HepG2 (cell line): ENCODE results near the gene HELZ2. TPM values are rescaled to one million over a fixed set of nuclear protein-coding genes. Genes with fewer than 3 reads are reported as not detected.

Experiments
- BORCS8-MEF2B ChIP-seq: sonication (generic); formaldehyde crosslinking; IDR thresholded peaks from 2 replicates; pipeline ENCODE4 v1.8.0; 2022; ENCODE audit warnings: mild to moderate bottlenecking, missing genetic modification reagents
- HCFC1 ChIP-seq: fragments of 150-350 bp; IDR thresholded peaks from 2 replicates; pipeline ENCODE4 v1.6.1; 2014; ENCODE audit warnings: low read depth, low read length
- HNF4G ChIP-seq, 2 experiments: sonication (generic) in 1 of 2; formaldehyde crosslinking in 1 of 2; IDR thresholded peaks; 2 replicates each; pipeline versions ENCODE4 v1.4.0 to v1.6.1; 2011 to 2020; ENCODE audit warnings: borderline replicate concordance in 2 of 2, low read depth in 2 of 2, mild to moderate bottlenecking in 2 of 2, low read length in 1 of 2, missing genetic modification reagents in 1 of 2, moderate library complexity in 1 of 2
- HOXA3 ChIP-seq: sonication (generic); formaldehyde crosslinking; IDR thresholded peaks from 2 replicates; pipeline ENCODE4 v1.5.0; 2020; ENCODE audit warnings: missing genetic modification reagents
- KLF11 ChIP-seq: IDR thresholded peaks from 2 replicates; pipeline ENCODE4 v1.6.1; 2016; ENCODE audit warnings: missing compliant biosample characterization
- NCOR1 ChIP-seq: fragments of 200-600 bp; sonication (generic); IDR thresholded peaks from 2 replicates; pipeline ENCODE4 v1.7.0; 2017; ENCODE audit warnings: antibody characterized with exemption, low read length, borderline replicate concordance
- NONO ChIP-seq, 2 experiments: fragments of 450-650 bp in 1 of 2; sonication (generic) in 1 of 2; formaldehyde crosslinking in 1 of 2; IDR thresholded peaks in 1 of 2; conservative IDR thresholded peaks in 1 of 2; 2 replicates each; pipeline versions ENCODE4 v1.6.1 to v1.8.0; 2017 to 2022; ENCODE audit warnings: mild to moderate bottlenecking in 1 of 2, missing genetic modification reagents in 1 of 2, moderate library complexity in 1 of 2
- SOX6 ChIP-seq, 2 experiments: fragments of 450-650 bp in 1 of 2; sonication (generic) in 1 of 2; formaldehyde crosslinking in 1 of 2; IDR thresholded peaks; 2 replicates each; pipeline versions ENCODE4 v1.4.0 to v1.6.1; 2017 to 2020; ENCODE audit warnings: antibody characterized with exemption in 1 of 2, mild to moderate bottlenecking in 1 of 2, missing genetic modification reagents in 1 of 2
- TCF7L2 ChIP-seq: IDR thresholded peaks from 2 replicates; pipeline ENCODE4 v1.6.1; 2011; ENCODE audit warnings: mild to moderate bottlenecking, low read depth, low read length, moderate library complexity
- ZNF337 ChIP-seq: sonication (generic); formaldehyde crosslinking; IDR thresholded peaks from 2 replicates; pipeline ENCODE4 v1.5.1; 2020; ENCODE audit warnings: missing genetic modification reagents, low read depth, mild to moderate bottlenecking, borderline replicate concordance
- ZNF558 ChIP-seq: sonication (generic); formaldehyde crosslinking; IDR thresholded peaks from 2 replicates; pipeline ENCODE4 v1.9.0; 2022; ENCODE audit warnings: mild to moderate bottlenecking, missing genetic modification reagents, borderline replicate concordance
- ZNF619 ChIP-seq: sonication (generic); formaldehyde crosslinking; IDR thresholded peaks from 2 replicates; pipeline ENCODE4 v1.4.0; 2020; ENCODE audit warnings: mild to moderate bottlenecking, missing genetic modification reagents
- polyA plus RNA-seq, 8 experiments: library from polyadenylated mRNA; depleted of rRNA in 3 of 8; stranded (reverse) in 7 of 8; unstranded in 1 of 8; fragments of >200 nt; fragmentation: Illumina TruSeq in 4 of 8; extraction: Trizol in 4 of 8; gene quantifications; 2 replicates each; pipeline versions ENCODE4 v1.2.1 to v1.2.3, GENCODE V29; 2011 to 2016; ENCODE audit warnings: low read depth in 4 of 8, missing spikeins in 1 of 8, mixed read lengths in 1 of 8; ENCODE audit not compliant: insufficient read depth in 1 of 8
- total RNA-seq, 5 experiments: library from RNA; depleted of rRNA; stranded (reverse); fragments of >200 nt; fragmentation: Illumina TruSeq; extraction: Trizol; gene quantifications; 2 replicates each; pipeline ENCODE4 v1.2.3, GENCODE V29; 2016; ENCODE audit warnings: low read depth in 1 of 5
- TF ChIP-seq, protein P1 (sequence below): sonication (generic); formaldehyde crosslinking; IDR thresholded peaks from 2 replicates; pipeline ENCODE4 v1.5.1; 2020; ENCODE audit warnings: missing genetic modification reagents, mild to moderate bottlenecking, borderline replicate concordance
- TF ChIP-seq, protein P2 (sequence below): sonication (generic); formaldehyde crosslinking; IDR thresholded peaks from 2 replicates; pipeline ENCODE4 v1.4.0; 2020; ENCODE audit warnings: missing genetic modification reagents, borderline replicate concordance
- TF ChIP-seq, protein P3 (sequence below): sonication (generic); formaldehyde crosslinking; IDR thresholded peaks from 2 replicates; pipeline ENCODE4; 2020; ENCODE audit warnings: missing genetic modification reagents, mild to moderate bottlenecking, borderline replicate concordance
- TF ChIP-seq, protein P4 (sequence below): sonication (generic); formaldehyde crosslinking; IDR thresholded peaks from 2 replicates; pipeline ENCODE4 v1.4.0; 2020; ENCODE audit warnings: mild to moderate bottlenecking, missing genetic modification reagents
- TF ChIP-seq, protein P5 (sequence below), 2 experiments: sonication (generic) in 1 of 2; formaldehyde crosslinking in 1 of 2; IDR thresholded peaks; 2 replicates each; pipeline versions ENCODE4 v1.4.0 to v1.6.1; 2018 to 2020; ENCODE audit warnings: missing genetic modification reagents in 2 of 2, borderline replicate concordance in 1 of 2, low read depth in 1 of 2, mild to moderate bottlenecking in 1 of 2, missing biosample characterization in 1 of 2

The HELZ2 gene
- total and polyA plus RNA-seq, 2 of the 13 experiments (the other 11 are each of a cell fraction or from before 2014, with no cell fraction given) = 9.6 to 10.1 TPM

DNA sequence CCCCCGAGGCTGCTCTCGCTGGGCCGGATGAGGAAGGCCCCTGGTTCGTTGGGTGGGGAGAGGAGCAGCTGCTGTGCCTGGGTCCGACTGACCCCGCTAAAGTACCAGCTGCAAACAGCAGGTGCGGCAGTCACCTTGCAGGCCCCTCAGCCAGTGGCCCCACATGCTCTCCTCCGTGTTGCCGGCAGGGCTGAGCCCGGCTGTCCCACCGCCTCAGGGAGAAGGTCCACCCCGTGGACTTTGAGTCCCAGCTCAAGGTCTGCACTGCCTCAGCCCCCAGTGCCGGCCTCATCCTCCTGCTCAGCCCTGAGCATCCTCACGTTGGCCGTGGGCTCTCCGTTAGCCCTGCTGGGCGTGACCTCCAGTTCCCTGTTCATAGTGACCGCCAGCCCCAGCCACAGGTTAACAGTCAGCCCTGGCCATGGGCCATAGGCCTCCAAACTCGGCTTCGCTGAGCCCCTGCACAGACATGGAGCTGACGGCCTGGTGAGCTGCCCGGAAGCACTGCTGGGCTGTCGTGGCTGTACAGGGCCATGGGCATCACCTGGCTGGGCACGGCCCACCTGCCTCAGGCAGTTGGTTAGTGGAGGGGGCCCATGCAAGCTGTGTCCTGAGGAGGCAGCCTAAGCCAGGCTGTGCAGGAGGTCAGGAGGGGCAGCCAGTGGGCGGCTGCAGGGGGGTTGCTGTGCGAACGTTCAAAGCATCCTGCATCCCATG is 29.6 kb downstream of the HELZ2 start (continued):
- TF ChIP-seq, protein P1, sequence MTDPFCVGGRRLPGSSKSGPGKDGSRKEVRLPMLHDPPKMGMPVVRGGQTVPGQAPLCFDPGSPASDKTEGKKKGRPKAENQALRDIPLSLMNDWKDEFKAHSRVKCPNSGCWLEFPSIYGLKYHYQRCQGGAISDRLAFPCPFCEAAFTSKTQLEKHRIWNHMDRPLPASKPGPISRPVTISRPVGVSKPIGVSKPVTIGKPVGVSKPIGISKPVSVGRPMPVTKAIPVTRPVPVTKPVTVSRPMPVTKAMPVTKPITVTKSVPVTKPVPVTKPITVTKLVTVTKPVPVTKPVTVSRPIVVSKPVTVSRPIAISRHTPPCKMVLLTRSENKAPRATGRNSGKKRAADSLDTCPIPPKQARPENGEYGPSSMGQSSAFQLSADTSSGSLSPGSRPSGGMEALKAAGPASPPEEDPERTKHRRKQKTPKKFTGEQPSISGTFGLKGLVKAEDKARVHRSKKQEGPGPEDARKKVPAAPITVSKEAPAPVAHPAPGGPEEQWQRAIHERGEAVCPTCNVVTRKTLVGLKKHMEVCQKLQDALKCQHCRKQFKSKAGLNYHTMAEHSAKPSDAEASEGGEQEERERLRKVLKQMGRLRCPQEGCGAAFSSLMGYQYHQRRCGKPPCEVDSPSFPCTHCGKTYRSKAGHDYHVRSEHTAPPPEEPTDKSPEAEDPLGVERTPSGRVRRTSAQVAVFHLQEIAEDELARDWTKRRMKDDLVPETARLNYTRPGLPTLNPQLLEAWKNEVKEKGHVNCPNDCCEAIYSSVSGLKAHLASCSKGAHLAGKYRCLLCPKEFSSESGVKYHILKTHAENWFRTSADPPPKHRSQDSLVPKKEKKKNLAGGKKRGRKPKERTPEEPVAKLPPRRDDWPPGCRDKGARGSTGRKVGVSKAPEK (CRISPR knock-in tag) = no peak
- no peak for TF ChIP-seq KLF11 (CRISPR knock-in tag)
- TF ChIP-seq ZNF558 (CRISPR knock-in tag) = no peak
- no peak for TF ChIP-seq NONO (IDR thresholded peaks at IDR 0.05)
- TF ChIP-seq NONO (CRISPR knock-in tag; conservative IDR thresholded peaks at IDR 0.05) = peak; percentile 56
- TF ChIP-seq, protein P2, sequence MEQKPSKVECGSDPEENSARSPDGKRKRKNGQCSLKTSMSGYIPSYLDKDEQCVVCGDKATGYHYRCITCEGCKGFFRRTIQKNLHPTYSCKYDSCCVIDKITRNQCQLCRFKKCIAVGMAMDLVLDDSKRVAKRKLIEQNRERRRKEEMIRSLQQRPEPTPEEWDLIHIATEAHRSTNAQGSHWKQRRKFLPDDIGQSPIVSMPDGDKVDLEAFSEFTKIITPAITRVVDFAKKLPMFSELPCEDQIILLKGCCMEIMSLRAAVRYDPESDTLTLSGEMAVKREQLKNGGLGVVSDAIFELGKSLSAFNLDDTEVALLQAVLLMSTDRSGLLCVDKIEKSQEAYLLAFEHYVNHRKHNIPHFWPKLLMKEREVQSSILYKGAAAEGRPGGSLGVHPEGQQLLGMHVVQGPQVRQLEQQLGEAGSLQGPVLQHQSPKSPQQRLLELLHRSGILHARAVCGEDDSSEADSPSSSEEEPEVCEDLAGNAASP = 0 out of 2 replicates have a peak, but pooled peaks have one; percentile 11
- TF ChIP-seq HOXA3 (CRISPR knock-in tag) = peak; percentile 15; the same call in 1 of the 2 replicates
- TF ChIP-seq, protein P3, sequence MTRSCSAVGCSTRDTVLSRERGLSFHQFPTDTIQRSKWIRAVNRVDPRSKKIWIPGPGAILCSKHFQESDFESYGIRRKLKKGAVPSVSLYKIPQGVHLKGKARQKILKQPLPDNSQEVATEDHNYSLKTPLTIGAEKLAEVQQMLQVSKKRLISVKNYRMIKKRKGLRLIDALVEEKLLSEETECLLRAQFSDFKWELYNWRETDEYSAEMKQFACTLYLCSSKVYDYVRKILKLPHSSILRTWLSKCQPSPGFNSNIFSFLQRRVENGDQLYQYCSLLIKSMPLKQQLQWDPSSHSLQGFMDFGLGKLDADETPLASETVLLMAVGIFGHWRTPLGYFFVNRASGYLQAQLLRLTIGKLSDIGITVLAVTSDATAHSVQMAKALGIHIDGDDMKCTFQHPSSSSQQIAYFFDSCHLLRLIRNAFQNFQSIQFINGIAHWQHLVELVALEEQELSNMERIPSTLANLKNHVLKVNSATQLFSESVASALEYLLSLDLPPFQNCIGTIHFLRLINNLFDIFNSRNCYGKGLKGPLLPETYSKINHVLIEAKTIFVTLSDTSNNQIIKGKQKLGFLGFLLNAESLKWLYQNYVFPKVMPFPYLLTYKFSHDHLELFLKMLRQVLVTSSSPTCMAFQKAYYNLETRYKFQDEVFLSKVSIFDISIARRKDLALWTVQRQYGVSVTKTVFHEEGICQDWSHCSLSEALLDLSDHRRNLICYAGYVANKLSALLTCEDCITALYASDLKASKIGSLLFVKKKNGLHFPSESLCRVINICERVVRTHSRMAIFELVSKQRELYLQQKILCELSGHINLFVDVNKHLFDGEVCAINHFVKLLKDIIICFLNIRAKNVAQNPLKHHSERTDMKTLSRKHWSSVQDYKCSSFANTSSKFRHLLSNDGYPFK (CRISPR knock-in tag) = 0 out of 2 replicates have a peak, but pooled peaks have one; percentile 21
- no peak for TF ChIP-seq SOX6 (IDR thresholded peaks at IDR 0.05)
- peak; percentile 22; the same call in 1 of the 2 replicates for TF ChIP-seq SOX6 (CRISPR knock-in tag; IDR thresholded peaks at IDR 0.05)
- TF ChIP-seq TCF7L2 = no peak
- TF ChIP-seq NCOR1 = peak; percentile 94
- TF ChIP-seq ZNF337 (CRISPR knock-in tag) = no peak
- 0 out of 2 replicates have a peak, but pooled peaks have one; percentile 44 for TF ChIP-seq ZNF619
- 0 out of 2 replicates have a peak, but pooled peaks have one; percentile 41 for TF ChIP-seq BORCS8-MEF2B (CRISPR knock-in tag)
- TF ChIP-seq, protein P4, sequence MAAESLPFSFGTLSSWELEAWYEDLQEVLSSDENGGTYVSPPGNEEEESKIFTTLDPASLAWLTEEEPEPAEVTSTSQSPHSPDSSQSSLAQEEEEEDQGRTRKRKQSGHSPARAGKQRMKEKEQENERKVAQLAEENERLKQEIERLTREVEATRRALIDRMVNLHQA (CRISPR knock-in tag) = no peak
- TF ChIP-seq, protein P5, sequence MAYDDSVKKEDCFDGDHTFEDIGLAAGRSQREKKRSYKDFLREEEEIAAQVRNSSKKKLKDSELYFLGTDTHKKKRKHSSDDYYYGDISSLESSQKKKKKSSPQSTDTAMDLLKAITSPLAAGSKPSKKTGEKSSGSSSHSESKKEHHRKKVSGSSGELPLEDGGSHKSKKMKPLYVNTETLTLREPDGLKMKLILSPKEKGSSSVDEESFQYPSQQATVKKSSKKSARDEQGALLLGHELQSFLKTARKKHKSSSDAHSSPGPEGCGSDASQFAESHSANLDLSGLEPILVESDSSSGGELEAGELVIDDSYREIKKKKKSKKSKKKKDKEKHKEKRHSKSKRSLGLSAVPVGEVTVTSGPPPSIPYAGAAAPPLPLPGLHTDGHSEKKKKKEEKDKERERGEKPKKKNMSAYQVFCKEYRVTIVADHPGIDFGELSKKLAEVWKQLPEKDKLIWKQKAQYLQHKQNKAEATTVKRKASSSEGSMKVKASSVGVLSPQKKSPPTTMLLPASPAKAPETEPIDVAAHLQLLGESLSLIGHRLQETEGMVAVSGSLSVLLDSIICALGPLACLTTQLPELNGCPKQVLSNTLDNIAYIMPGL (CRISPR knock-in tag; IDR thresholded peaks at IDR 0.05; ENCODE audit: borderline replicate concordance in 1 of 2, low read depth in 1 of 2) = peak in 1 of 2 experiments; percentile 45; a peak in 1 of 4 replicates
- no peak for TF ChIP-seq HCFC1
- peak; percentile 87 for TF ChIP-seq HNF4G (IDR thresholded peaks at IDR 0.05; ENCODE audit: borderline replicate concordance, low read depth, low read length)
- TF ChIP-seq HNF4G (CRISPR knock-in tag; IDR thresholded peaks at IDR 0.05; ENCODE audit: borderline replicate concordance, low read depth) = peak; percentile 81; the same call in 1 of the 2 replicates
